ENCODE results near the gene ZNF526.
A peak's percentile ranks its signal among the peaks of the same experiment; 100 is the strongest.

The ZNF526 gene

GRCh38 chr19:42225718-42226292, 5.7 kb downstream of the ZNF526 start:
- no peak for DNase-seq

GRCh38 chr19:42226886-42227285, 6.8 kb downstream of the ZNF526 start:
- DNase-seq, result no peak

- no peak for DNase-seq
These were observed 8.5 kb downstream of the ZNF526 start for GRCh38 chr19:42228641-42229040.

GRCh38 chr19:42229301-42229854, 9.3 kb downstream of the ZNF526 start:
- no peak for DNase-seq

- DNase-seq, result no peak
These were observed 9.8 kb downstream of the ZNF526 start for GRCh38 chr19:42229855-42230351.

GRCh38 chr19:42230571-42230970, 10.5 kb downstream of the ZNF526 start:
- DNase-seq, result no peak

- no peak for DNase-seq
These were observed 12.3 kb downstream of the ZNF526 start for GRCh38 chr19:42232435-42232834.

GRCh38 chr19:42233106-42233505, 13.0 kb downstream of the ZNF526 start:
- DNase-seq, result no peak

GRCh38 chr19:42233678-42234292, 13.7 kb downstream of the ZNF526 start:
- no peak for DNase-seq

- DNase-seq, result no peak
These were observed 14.3 kb downstream of the ZNF526 start for GRCh38 chr19:42234364-42234763.

- no peak for DNase-seq
These were observed 15.1 kb downstream of the ZNF526 start for GRCh38 chr19:42235181-42235580.

- no peak for DNase-seq
These were observed 19.6 kb downstream of the ZNF526 start for GRCh38 chr19:42239544-42240220.

- DNase-seq, result no peak
These were observed 21.2 kb downstream of the ZNF526 start for GRCh38 chr19:42241279-42241678.

- no peak for DNase-seq
These were observed 22.0 kb downstream of the ZNF526 start for GRCh38 chr19:42242069-42242511.

GRCh38 chr19:42242512-42243409, 22.6 kb downstream of the ZNF526 start, which contains the start of gene GSK3A:
Gene GSK3A, minus strand, starts transcription at chr19:42242602. Its CDS starts 137 bp downstream, at chr19:42242465.
- DNase-seq, result peak; percentile 97 to 98

GRCh38 chr19:42244347-42245220, 24.5 kb downstream of the ZNF526 start:
- peak; percentile 92 to 94 for DNase-seq

- DNase-seq, result no peak
These were observed 25.1 kb downstream of the ZNF526 start for GRCh38 chr19:42245231-42245630.

GRCh38 chr19:42246143-42246921, 26.2 kb downstream of the ZNF526 start:
- DNase-seq, result peak; percentile 47 to 50

GRCh38 chr19:42246922-42247639, 27.0 kb downstream of the ZNF526 start:
- peak; percentile 35 to 48 for DNase-seq

GRCh38 chr19:42247640-42248199, 27.6 kb downstream of the ZNF526 start:
- DNase-seq, result peak; percentile 26 to 31

Measured in CD4-positive, alpha-beta T cell treated with Interleukin-1 beta for 1 hour (primary cell).